Spinal cord (tissue), 10 donors: ENCODE data around the gene PDZRN3. TPM values are rescaled to one million over a fixed set of nuclear protein-coding genes. Genes with fewer than 3 reads are reported as not detected.

ENCODE experiments used
- DNase-seq, 6 donors: peaks; one replicate each; pipeline versions ENCODE4 v3.0.0 to v3.0.0-alpha.2; 2013 to 2015; ENCODE audit warnings: low spot score in 6 of 6, low read depth in 4 of 6
- H3K27ac ChIP-seq: one replicate; pipeline ENCODE4 v1.5.1; 2013; ENCODE audit warnings: low read depth, low read length, control low read depth
- H3K27me3 ChIP-seq: one replicate; pipeline ENCODE4 v1.6.1; 2013; ENCODE audit warnings: low read length; ENCODE audit not compliant: control insufficient read depth, insufficient read depth
- H3K36me3 ChIP-seq: one replicate; pipeline ENCODE4 v1.6.1; 2013; ENCODE audit warnings: low read length; ENCODE audit not compliant: control insufficient read depth, insufficient read depth
- H3K4me1 ChIP-seq: one replicate; pipeline ENCODE4 v1.6.1; 2013; ENCODE audit warnings: low read length; ENCODE audit not compliant: control insufficient read depth, insufficient read depth
- H3K4me3 ChIP-seq: one replicate; pipeline ENCODE4 v1.5.1; 2013; ENCODE audit warnings: low read depth, low read length, control low read depth
- H3K9me3 ChIP-seq: one replicate; pipeline ENCODE4 v1.6.1; 2013; ENCODE audit warnings: low read length; ENCODE audit not compliant: control insufficient read depth, insufficient read depth
- WGBS: methylation state at CpG from one replicate; pipeline ENCODE4 v1.1.5; 2013; ENCODE audit warnings: missing lambda C conversion rate; ENCODE audit not compliant: insufficient coverage; 5-methylcytosine and 5-hydroxymethylcytosine counted together
- polyA plus RNA-seq, 2 donors: library from polyadenylated mRNA; unstranded; fragments of 120-200 nt; gene quantifications; one replicate each; pipeline ENCODE4 v1.2.1, GENCODE V29; 2013; ENCODE audit not compliant: insufficient read length in 2 of 2
- total RNA-seq, 2 donors: library from RNA; depleted of rRNA in 1 of 2; stranded (reverse); fragments of 120-200 nt in 1 of 2; fragments of >200 nt in 1 of 2; gene quantifications; one replicate each; pipeline versions ENCODE4 v1.2.3 to v1.2.4, GENCODE V29; 2013 to 2014
- donor health status: healthy.

Gene PDZRN3
- total and polyA plus RNA-seq, 4 donors, result 21.8 to 83.6 (median 30.2) TPM

GRCh38 chr3:73448761-73449301 lies 175.9 kb downstream of the PDZRN3 start:
- 80% methylated on average over 1 of the region's 4 CpGs for WGBS
- Histone ChIP-seq H3K4me3 (no peak overlapping the region), H3K9me3 (no peaks in the 10 kb centered on the region), H3K4me1 (no peaks in the 10 kb centered on the region), H3K36me3 (no peaks in the 10 kb centered on the region), H3K27me3 (peaks cover 2% of the 10 kb centered on the region), H3K27ac (no peak overlapping the region)
- DNase-seq, result no peak

DNA sequence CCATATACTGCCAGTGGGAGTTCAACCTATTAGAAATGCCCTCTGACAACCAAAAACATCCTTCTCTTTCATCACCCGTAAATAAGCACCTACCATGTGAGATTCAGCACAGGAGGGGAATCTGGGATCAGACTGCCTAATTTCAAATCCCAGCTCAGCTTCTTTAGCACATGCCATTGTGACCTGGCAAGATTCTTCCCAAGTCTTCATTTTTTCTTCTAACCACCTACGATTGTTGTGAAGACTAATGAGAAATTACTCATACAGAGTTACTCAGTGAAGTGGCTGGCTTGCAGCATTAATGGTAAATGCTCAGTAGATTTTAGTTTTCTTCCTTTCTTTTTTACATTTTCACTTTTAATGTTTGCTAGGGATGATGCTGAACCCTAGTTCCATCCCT lies 176.7 kb downstream of the PDZRN3 start:
- Histone ChIP-seq H3K36me3 (no peaks in the 10 kb centered on the region), H3K4me3 (no peak overlapping the region), H3K27me3 (peaks cover 2% of the 10 kb centered on the region), H3K27ac (peak overlapping the region; percentile 4), H3K4me1 (no peaks in the 10 kb centered on the region), H3K9me3 (no peaks in the 10 kb centered on the region)
- WGBS, result 75% methylated on average over 1 of the region's 2 CpGs
- DNase-seq, result no peak

DNA sequence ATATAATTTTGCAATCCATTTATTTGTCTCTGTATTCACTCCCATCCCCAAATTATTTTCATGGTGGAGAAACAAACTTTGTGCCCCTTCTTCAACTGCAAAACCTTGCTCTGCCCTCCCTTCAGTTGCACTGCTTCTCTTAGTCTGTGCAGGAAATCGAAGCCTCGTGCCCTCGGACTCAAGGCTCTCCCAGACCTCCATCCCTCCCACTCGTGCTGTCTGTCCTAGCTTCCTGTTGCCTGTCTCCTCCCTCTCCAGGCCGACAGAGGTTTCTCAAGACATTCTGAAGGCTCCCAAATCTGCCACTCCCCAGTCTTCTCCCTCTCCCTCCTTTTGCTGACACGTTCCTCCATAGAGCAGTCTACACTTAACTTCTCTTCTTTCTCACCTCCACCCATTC lies 177.6 kb downstream of the PDZRN3 start:
- WGBS, result 89% methylated on average over 6 of the region's 6 CpGs

DNA sequence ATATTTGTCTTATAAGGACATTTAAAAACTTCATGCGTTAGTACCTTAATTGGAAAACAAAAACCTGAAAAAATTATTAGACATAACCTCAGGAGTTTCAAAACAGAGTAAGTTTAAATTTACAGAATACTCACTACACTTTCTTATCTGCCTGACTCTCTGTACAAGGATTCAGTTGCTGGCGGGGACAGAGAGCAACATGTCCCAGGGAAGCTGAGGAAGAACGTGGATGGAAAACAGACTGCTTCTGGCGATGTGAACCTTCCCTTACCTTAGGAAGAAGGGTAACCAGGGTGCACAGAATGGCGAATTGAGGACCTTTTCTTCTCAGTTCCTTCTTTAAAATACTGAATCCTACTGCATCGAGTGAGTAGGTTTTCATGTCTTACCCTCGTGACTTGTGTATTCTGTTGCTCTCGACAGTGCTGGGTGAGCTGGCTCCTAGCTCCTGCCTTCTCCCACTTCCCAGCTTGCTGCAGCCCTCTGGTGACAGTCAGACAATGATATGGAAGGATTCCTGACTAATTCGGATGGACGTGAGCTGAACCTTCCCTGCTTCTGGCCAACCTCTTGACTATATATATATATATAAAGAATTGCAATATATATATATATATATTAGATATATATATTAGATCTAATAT lies 178.2 kb downstream of the PDZRN3 start:
- WGBS, result 93% methylated on average over 6 of the region's 10 CpGs
- Histone ChIP-seq H3K27ac (no peak overlapping the region), H3K4me1 (no peaks in the 10 kb centered on the region), H3K36me3 (no peaks in the 10 kb centered on the region), H3K9me3 (no peaks in the 10 kb centered on the region), H3K4me3 (no peak overlapping the region), H3K27me3 (peaks cover 2% of the 10 kb centered on the region)
- no peak for DNase-seq

More for the DNA sequence above, 177.6 kb downstream of the PDZRN3 start:
- Histone ChIP-seq H3K4me3 (no peak overlapping the region), H3K36me3 (no peaks in the 10 kb centered on the region), H3K27me3 (peaks cover 2% of the 10 kb centered on the region), H3K4me1 (no peaks in the 10 kb centered on the region), H3K27ac (no peak overlapping the region), H3K9me3 (no peaks in the 10 kb centered on the region)
- DNase-seq, result no peak

DNA sequence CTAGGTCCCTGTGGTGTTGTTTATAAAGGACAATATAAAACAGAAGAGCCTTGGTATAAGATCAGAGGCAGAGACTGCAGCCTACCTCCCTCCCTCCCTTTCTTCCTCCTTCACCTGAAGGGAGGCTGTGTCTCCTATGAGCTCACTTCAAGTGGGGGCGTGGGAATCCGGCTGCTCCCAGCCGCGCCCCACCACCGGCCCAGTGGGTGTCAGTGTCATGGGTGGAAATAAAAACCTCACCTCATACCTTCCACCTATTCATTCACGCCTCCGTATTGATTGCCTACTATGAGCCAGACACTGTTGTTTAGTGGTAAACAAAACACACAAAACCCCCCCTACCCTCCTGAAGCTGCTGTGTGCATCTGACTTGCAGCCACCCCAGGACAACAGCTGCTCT lies 181.9 kb downstream of the PDZRN3 start:
- no peaks in the 10 kb centered on the region for H3K36me3 ChIP-seq
- H3K9me3 ChIP-seq, result no peaks in the 10 kb centered on the region
- WGBS, result 92% methylated on average over 2 of the region's 7 CpGs
- no peaks in the 10 kb centered on the region for H3K4me1 ChIP-seq
- no peak overlapping the region for H3K4me3 ChIP-seq
- H3K27ac ChIP-seq, result no peak overlapping the region
- DNase-seq, result no peak
- H3K27me3 ChIP-seq, result peaks cover under 1% of the 10 kb centered on the region

- DNase-seq, result no peak
- Histone ChIP-seq H3K4me3 (no peak overlapping the region), H3K36me3 (no peaks in the 10 kb centered on the region), H3K4me1 (no peaks in the 10 kb centered on the region), H3K27me3 (no peaks in the 10 kb centered on the region), H3K9me3 (no peaks in the 10 kb centered on the region), H3K27ac (no peak overlapping the region)
- 97% methylated on average over 6 of the region's 6 CpGs for WGBS
Observed at GRCh38 chr3:73442152-73442551, 182.6 kb downstream of the PDZRN3 start.

- DNase-seq, result no peak
- H3K4me1 ChIP-seq, result peaks cover 5% of the 10 kb centered on the region
- no peak overlapping the region for H3K4me3 ChIP-seq
- WGBS, result 17% methylated on average over 1 of the region's 3 CpGs
- H3K36me3 ChIP-seq, result no peaks in the 10 kb centered on the region
- no peaks in the 10 kb centered on the region for H3K9me3 ChIP-seq
- H3K27ac ChIP-seq, result peak overlapping the region; percentile 37
- H3K27me3 ChIP-seq, result no peaks in the 10 kb centered on the region
Observed at GRCh38 chr3:73437828-73438227, 186.9 kb downstream of the PDZRN3 start.

DNA sequence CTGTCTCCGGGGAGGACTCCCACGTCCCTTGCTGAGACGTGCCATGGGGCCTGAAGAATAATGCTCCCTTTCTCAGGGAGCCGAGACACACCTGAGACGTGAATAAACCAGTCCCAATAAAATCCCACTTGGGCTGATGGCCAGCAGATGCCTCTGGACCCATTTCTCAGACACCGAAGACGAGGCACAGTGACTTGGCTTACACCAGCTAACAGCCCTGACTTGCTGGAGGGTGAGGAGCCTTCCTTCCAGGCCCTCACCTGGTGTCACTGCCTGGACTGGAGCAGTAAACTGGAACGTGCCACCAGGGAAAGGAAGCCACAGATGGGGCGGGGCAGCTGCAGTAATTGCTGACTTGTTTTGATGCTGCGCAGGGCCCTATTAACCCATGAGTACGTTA lies 189.7 kb downstream of the PDZRN3 start:
- Histone ChIP-seq H3K36me3 (no peaks in the 10 kb centered on the region), H3K4me3 (no peak overlapping the region), H3K9me3 (no peaks in the 10 kb centered on the region), H3K4me1 (peaks cover 8% of the 10 kb centered on the region), H3K27ac (no peak overlapping the region), H3K27me3 (no peaks in the 10 kb centered on the region)
- DNase-seq, result no peak
- WGBS, result 67% methylated on average over 9 of the region's 11 CpGs

- H3K27me3 ChIP-seq, result no peaks in the 10 kb centered on the region
- 12% methylated on average over 13 of the region's 14 CpGs for WGBS
- no peak overlapping the region for H3K27ac ChIP-seq
- H3K36me3 ChIP-seq, result no peaks in the 10 kb centered on the region
- peaks cover 8% of the 10 kb centered on the region for H3K4me1 ChIP-seq
- DNase-seq, result peak in 5 of 6 donors; percentile 38 to 95 (median 59)
- peak overlapping the region; percentile 6 for H3K4me3 ChIP-seq
- no peaks in the 10 kb centered on the region for H3K9me3 ChIP-seq
Observed at GRCh38 chr3:73433687-73434086, 191.1 kb downstream of the PDZRN3 start.

- Histone ChIP-seq H3K27me3 (no peaks in the 10 kb centered on the region), H3K4me1 (peaks cover 8% of the 10 kb centered on the region), H3K9me3 (no peaks in the 10 kb centered on the region), H3K4me3 (peak overlapping the region; percentile 1), H3K36me3 (no peaks in the 10 kb centered on the region), H3K27ac (no peak overlapping the region)
- no peak for DNase-seq
- 29% methylated on average over 1 of the region's 2 CpGs for WGBS
Observed at GRCh38 chr3:73433079-73433478, 191.7 kb downstream of the PDZRN3 start.
